ENCODE measurements around the gene ARSB. TPM values are rescaled to one million over a fixed set of nuclear protein-coding genes. Genes with fewer than 3 reads are reported as not detected.

Gene ARSB
- total and polyA plus RNA-seq, 10 of the 15 experiments (the other 5 are each of a cell fraction or from before 2014, with no cell fraction given), result 1.2 to 8.2 (median 6.1) TPM

GRCh38 chr5:78731884-78732283, 253.2 kb downstream of the ARSB start:
- H3K27me3 ChIP-seq (replicated peaks in 1 of 2; ENCODE audit: control insufficient read depth in 2 of 2, insufficient read depth in 2 of 2, low read length in 1 of 2), result no peaks in the 10 kb centered on the region
- H2AFZ ChIP-seq (ENCODE audit: control insufficient read depth, low read depth, low read length), result no peak overlapping the region
- in situ Hi-C loops (cut with MboI) (no loop called here), intact Hi-C loops (cut with micrococcal nuclease; ENCODE audit: unreplicated experiment) (loop anchor here (5.0 kb wide), 1 partner anchor 110 kb away; no protein-coding TSS in a partner anchor)
- RAD21 ChIA-PET (ENCODE audit: unreplicated experiment), result interaction anchor here (0.5 to 8.5 kb wide), 4 partner anchors 11 to 139 kb away, joined by 3 to 132 read pairs (median 4); no protein-coding TSS in a partner anchor
- H3K79me2 ChIP-seq (ENCODE audit: control insufficient read depth, insufficient read depth, low read length), result no peaks in the 10 kb centered on the region
- CTCF ChIA-PET, result interaction anchor here (1.0 to 1.1 kb wide), 2 partner anchors 16 to 29 kb away, joined by 3 read pairs; no protein-coding TSS in a partner anchor
- H3K9ac ChIP-seq (ENCODE audit: control insufficient read depth, insufficient read depth, low read length), result no peak overlapping the region
- SMC1A ChIA-PET (ENCODE audit: uncharacterized antibody, unreplicated experiment), result interaction anchor here (0.6 to 8.9 kb wide), 2 partner anchors 16 to 26 kb away, joined by 4 to 100 read pairs; no protein-coding TSS in a partner anchor
- no peak overlapping the region for H3K27ac ChIP-seq (ENCODE audit: control insufficient read depth, insufficient read depth)
- ATAC-seq, result no peak
- H3K36me3 ChIP-seq (ENCODE audit: control insufficient read depth in 2 of 2, insufficient read depth in 2 of 2, low read length in 1 of 2), result no peaks in the 10 kb centered on the region
- H3K9me3 ChIP-seq (replicated peaks; ENCODE audit: control insufficient read depth, insufficient read depth, low read length), result no peaks in the 10 kb centered on the region; the same call in 2 of the 3 replicates
- WGBS (ENCODE audit: insufficient coverage, insufficient replicate concordance, low lambda C conversion rate, missing lambda C conversion rate), result 50% methylated on average over 2 of the region's 2 CpGs
- POLR2A ChIA-PET, result no interaction called here
- peaks cover 68% of the 10 kb centered on the region for H3K4me1 ChIP-seq (ENCODE audit: control insufficient read depth, insufficient read depth, low read length)
- H3K4me2 ChIP-seq (ENCODE audit: control insufficient read depth, insufficient read depth), result no peak overlapping the region
- no peak for FAIRE-seq
- H3K4me3 ChIP-seq, result no peak overlapping the region
- H4K20me1 ChIP-seq (ENCODE audit: control insufficient read depth, insufficient read depth), result no peaks in the 10 kb centered on the region
- no peak for DNase-seq (ENCODE audit: low read depth, low spot score)
- no TSS peak for BruUV-seq (replicated peaks)
- TF ChIP-seq SMAD5 (IDR thresholded peaks at IDR 0.05; ENCODE audit: low read depth), result no peak
- no peak for TF ChIP-seq KLF5 (IDR thresholded peaks at IDR 0.05; ENCODE audit: partially characterized antibody)
- no peak for TF ChIP-seq USF1 (IDR thresholded peaks at IDR 0.05; ENCODE audit: borderline replicate concordance, extremely low read length, insufficient read depth, low read depth, low read length)
- TF ChIP-seq BCL11A (IDR thresholded peaks at IDR 0.05; ENCODE audit: low read depth, low read length), result no peak
- TF ChIP-seq ZSCAN29 (IDR thresholded peaks at IDR 0.05), result no peak
- no peak for TF ChIP-seq LARP7 (IDR thresholded peaks at IDR 0.05)
- no peak for TF ChIP-seq MTA3 (IDR thresholded peaks at IDR 0.05; ENCODE audit: borderline replicate concordance, low read length)
- TF ChIP-seq KAT2A (conservative IDR thresholded peaks at IDR 0.05; ENCODE audit: control insufficient read depth, low read depth, low read length), result no peak
- TF ChIP-seq NR2C2 (IDR thresholded peaks at IDR 0.05; ENCODE audit: borderline replicate concordance, control insufficient read depth, insufficient read length, low read depth), result no peak
- TF ChIP-seq SMARCA5 (IDR thresholded peaks at IDR 0.05), result no peak
- TF ChIP-seq ZNF592 (IDR thresholded peaks at IDR 0.05), result no peak
- no peak for TF ChIP-seq ZNF687 (IDR thresholded peaks at IDR 0.05)
- TF ChIP-seq ATF2 (IDR thresholded peaks at IDR 0.05; ENCODE audit: low read length), result no peak
- TF ChIP-seq NFYB (IDR thresholded peaks at IDR 0.05; ENCODE audit: insufficient read depth, low read depth, low read length), result no peak
- no peak for TF ChIP-seq GABPA (IDR thresholded peaks at IDR 0.05; ENCODE audit: low read depth)

All from GM12878 (cell line).